ENCODE data around the gene AKAP9.

- TF ChIP-seq CTCF (IDR thresholded peaks at IDR 0.05) = no peak
- TF ChIP-seq POLR2AphosphoS5 (IDR thresholded peaks at IDR 0.05) = no peak
- TF ChIP-seq POLR2A (IDR thresholded peaks at IDR 0.05) = no peak
- TF ChIP-seq EP300 (IDR thresholded peaks at IDR 0.05) = no peak
Observed at GRCh38 chr7:91913612-91914011, 27.1 kb upstream of the AKAP9 start.

All from suprapubic skin (tissue), 4 donors.